Neural progenitor cell (in vitro differentiated cells): ENCODE data around the gene ATP5MG. TPM values are rescaled to one million over a fixed set of nuclear protein-coding genes. Genes with fewer than 3 reads are reported as not detected.

Experiments
- DNase-seq: peaks from one replicate; pipeline ENCODE4 v3.0.0-alpha.2; 2016; ENCODE audit warnings: low spot score
- H2AFZ ChIP-seq: fragments of 200-600 bp; sonication (generic); replicated peaks from 2 replicates; pipeline ENCODE4 v1.6.1; 2016; ENCODE audit warnings: antibody characterized with exemption
- H3F3A ChIP-seq: fragments of 200-600 bp; sonication (generic); 2 replicates; pipeline ENCODE4 v1.6.1; 2016; ENCODE audit warnings: antibody characterized with exemption, low read depth
- H3K27ac ChIP-seq: fragments of 200-600 bp; sonication (generic); 2 replicates; pipeline ENCODE4 v1.5.1; 2016; ENCODE audit warnings: mild to moderate bottlenecking
- H3K27me3 ChIP-seq: fragments of 200-600 bp; sonication (generic); 2 replicates; pipeline ENCODE4 v1.6.1; 2016; ENCODE audit warnings: mild to moderate bottlenecking, moderate library complexity
- H3K36me3 ChIP-seq: fragments of 200-600 bp; sonication (generic); 2 replicates; pipeline ENCODE4 v1.5.1; 2016
- H3K4me1 ChIP-seq: fragments of 200-600 bp; sonication (generic); 2 replicates; pipeline ENCODE4 v1.6.1; 2016; ENCODE audit warnings: mixed run types
- H3K4me2 ChIP-seq: fragments of 200-600 bp; sonication (generic); 2 replicates; pipeline ENCODE4 v1.6.1; 2016
- H3K4me3 ChIP-seq: fragments of 200-600 bp; sonication (generic); 2 replicates; pipeline ENCODE4 v1.5.1; 2016
- H3K79me2 ChIP-seq: fragments of 200-600 bp; sonication (generic); 2 replicates; pipeline ENCODE4 v1.6.1; 2016; ENCODE audit warnings: low read depth
- H3K9ac ChIP-seq: fragments of 200-600 bp; sonication (generic); 2 replicates; pipeline ENCODE4 v1.6.1; 2016
- H3K9me3 ChIP-seq: fragments of 200-600 bp; sonication (generic); 2 replicates; pipeline ENCODE4 v1.5.1; 2016; ENCODE audit warnings: low read depth
- H4K20me1 ChIP-seq: fragments of 200-600 bp; sonication (generic); 2 replicates; pipeline ENCODE4 v1.6.1; 2016; ENCODE audit warnings: low read depth
- H3K27ac Mint-ChIP-seq: 3 replicates; pipeline ENCODE4 v1.8.0; 2021; ENCODE audit warnings: mixed read lengths
- H3K27me3 Mint-ChIP-seq: 2 replicates; pipeline ENCODE4 v1.8.0; 2022; ENCODE audit warnings: low read depth, mild to moderate bottlenecking, inconsistent platforms, moderate library complexity, mixed read lengths; ENCODE audit not compliant: insufficient read depth
- H3K36me3 Mint-ChIP-seq: 3 replicates; pipeline ENCODE4 v1.8.0; 2021; ENCODE audit warnings: mixed read lengths
- H3K4me1 Mint-ChIP-seq: 3 replicates; pipeline ENCODE4 v1.8.0; 2021; ENCODE audit warnings: mixed read lengths
- H3K4me3 Mint-ChIP-seq: 3 replicates; pipeline ENCODE4 v1.8.0; 2021; ENCODE audit warnings: mild to moderate bottlenecking, moderate library complexity, mixed read lengths
- H3K9me3 Mint-ChIP-seq: 3 replicates; pipeline ENCODE4 v1.8.0; 2020; ENCODE audit warnings: mixed read lengths
- CTCF ChIP-seq: fragments of 200-600 bp; sonication (generic); IDR thresholded peaks from 2 replicates; pipeline ENCODE4 v1.5.1; 2017; ENCODE audit warnings: antibody characterized with exemption, mild to moderate bottlenecking
- EZH2 ChIP-seq: fragments of 200-600 bp; sonication (generic); IDR thresholded peaks from 2 replicates; pipeline ENCODE4 v1.6.1; 2017; ENCODE audit warnings: antibody characterized with exemption, mild to moderate bottlenecking, moderate library complexity
- EZH2phosphoT487 ChIP-seq: fragments of 200-600 bp; sonication (generic); IDR thresholded peaks from 2 replicates; pipeline ENCODE4 v1.6.1; 2017; ENCODE audit warnings: antibody characterized with exemption
- total RNA-seq: library from RNA; depleted of rRNA; stranded (reverse); fragments of >200 nt; gene quantifications from 2 replicates; pipeline ENCODE4 v1.2.3, GENCODE V29; 2015; ENCODE audit warnings: low replicate concordance

ATP5MG gene
- total RNA-seq, 1 donor from 2014 or later = 113 TPM

- H3K4me3 Mint-ChIP-seq = peak overlapping the region; percentile 93
- no peaks in the 10 kb centered on the region for H3K27me3 ChIP-seq
- H3K4me1 ChIP-seq = peaks cover 14% of the 10 kb centered on the region
- peak overlapping the region; percentile 68 for H2AFZ ChIP-seq
- no peak overlapping the region for H3K9ac ChIP-seq
- H3K27me3 Mint-ChIP-seq = peaks cover 5% of the 10 kb centered on the region
- peaks cover 4% of the 10 kb centered on the region for H3K36me3 ChIP-seq
- H3K27ac ChIP-seq = no peak overlapping the region
- no peaks in the 10 kb centered on the region for H3K9me3 Mint-ChIP-seq
- H4K20me1 ChIP-seq = peaks cover 20% of the 10 kb centered on the region
- peak overlapping the region; percentile 99 for H3K4me3 ChIP-seq
- DNase-seq = no peak
- H3K4me1 Mint-ChIP-seq = peaks cover 25% of the 10 kb centered on the region
- H3K4me2 ChIP-seq = peak overlapping the region; percentile 85
- peaks cover 27% of the 10 kb centered on the region for H3K79me2 ChIP-seq
- TF ChIP-seq EZH2phosphoT487 (no peak), CTCF (no peak), EZH2 (no peak)
- no peaks in the 10 kb centered on the region for H3K36me3 Mint-ChIP-seq
- H3K9me3 ChIP-seq = no peaks in the 10 kb centered on the region
- H3K27ac Mint-ChIP-seq = peak overlapping the region; percentile 93
- peaks cover 44% of the 10 kb centered on the region for H3F3A ChIP-seq
These were observed 32.7 kb downstream of the ATP5MG start for GRCh38 chr11:118434123-118434552.

- TF ChIP-seq EZH2 (no peak), CTCF (no peak), EZH2phosphoT487 (no peak)
- Histone ChIP-seq H3K27ac (peak overlapping the region; percentile 77), H2AFZ (peak overlapping the region; percentile 68), H3K9ac (no peak overlapping the region), H3K27me3 (no peaks in the 10 kb centered on the region), H4K20me1 (peaks cover 26% of the 10 kb centered on the region), H3K79me2 (peaks cover 32% of the 10 kb centered on the region), H3K9me3 (no peaks in the 10 kb centered on the region), H3F3A (peaks cover 47% of the 10 kb centered on the region), H3K4me1 (peaks cover 20% of the 10 kb centered on the region), H3K36me3 (peaks cover 9% of the 10 kb centered on the region), H3K4me3 (peak overlapping the region; percentile 99), H3K4me2 (peak overlapping the region; percentile 85)
- peaks cover 31% of the 10 kb centered on the region for H3K4me1 Mint-ChIP-seq
- peaks cover 5% of the 10 kb centered on the region for H3K27me3 Mint-ChIP-seq
- H3K4me3 Mint-ChIP-seq = peak overlapping the region; percentile 93
- peak; percentile 77 for DNase-seq
- peak overlapping the region; percentile 93 for H3K27ac Mint-ChIP-seq
- H3K36me3 Mint-ChIP-seq = peaks cover 2% of the 10 kb centered on the region
- H3K9me3 Mint-ChIP-seq = no peaks in the 10 kb centered on the region
These were observed 33.3 kb downstream of the ATP5MG start for GRCh38 chr11:118434553-118435289.

GRCh38 chr11:118435290-118435892, 34.0 kb downstream of the ATP5MG start:
- Histone ChIP-seq H3K4me2 (peak overlapping the region; percentile 85), H3K9ac (no peak overlapping the region), H2AFZ (peak overlapping the region; percentile 68), H3K4me3 (peak overlapping the region; percentile 99), H3K9me3 (no peaks in the 10 kb centered on the region), H3K4me1 (peaks cover 27% of the 10 kb centered on the region), H3K36me3 (peaks cover 13% of the 10 kb centered on the region), H3K27me3 (no peaks in the 10 kb centered on the region), H3F3A (peaks cover 47% of the 10 kb centered on the region), H4K20me1 (peaks cover 33% of the 10 kb centered on the region), H3K79me2 (peaks cover 39% of the 10 kb centered on the region), H3K27ac (peak overlapping the region; percentile 77)
- Mint-ChIP-seq H3K27ac (peak overlapping the region; percentile 93), H3K4me1 (peaks cover 37% of the 10 kb centered on the region), H3K9me3 (no peaks in the 10 kb centered on the region), H3K4me3 (peak overlapping the region; percentile 93), H3K27me3 (peaks cover 5% of the 10 kb centered on the region), H3K36me3 (peaks cover 4% of the 10 kb centered on the region)
- TF ChIP-seq EZH2 = no peak
- no peak for TF ChIP-seq CTCF
- no peak for TF ChIP-seq EZH2phosphoT487
- DNase-seq = peak; percentile 96
